ENCODE results near the gene SPEG. TPM values are rescaled to one million over a fixed set of nuclear protein-coding genes. Genes with fewer than 3 reads are reported as not detected.

SPEG gene
- total RNA-seq, 6 experiments from 2014 or later = 0.24 to 1.5 (median 0.48) TPM

GRCh38 chr2:219462349-219462748 lies 27.7 kb downstream of the SPEG start:
- H3K36me3 ChIP-seq = no peaks in the 10 kb centered on the region
- H3K27me3 ChIP-seq = no peaks in the 10 kb centered on the region
- no peaks in the 10 kb centered on the region for H3K4me1 ChIP-seq
- H3K27ac ChIP-seq = no peak overlapping the region
- no peak overlapping the region for H3K4me3 ChIP-seq
- ATAC-seq = no peak
- intact Hi-C loops (cut with DNase I) = no loop called here
- no peak for DNase-seq
- TF ChIP-seq CTCF (IDR thresholded peaks at IDR 0.05) (no peak), POLR2A (IDR thresholded peaks at IDR 0.05) (no peak)
- WGBS (ENCODE audit: insufficient coverage, low coverage, low lambda C conversion rate, missing lambda C conversion rate) = 97% methylated on average over 4 of the region's 9 CpGs
- no peaks in the 10 kb centered on the region for H3K9me3 ChIP-seq

GRCh38 chr2:219464286-219465032 lies 29.8 kb downstream of the SPEG start:
- no peak for ATAC-seq
- Histone ChIP-seq H3K4me3 (no peak overlapping the region), H3K4me1 (no peaks in the 10 kb centered on the region), H3K9me3 (no peaks in the 10 kb centered on the region), H3K27me3 (no peaks in the 10 kb centered on the region), H3K27ac (no peak overlapping the region), H3K36me3 (no peaks in the 10 kb centered on the region)
- TF ChIP-seq CTCF (IDR thresholded peaks at IDR 0.05) (no peak), POLR2A (IDR thresholded peaks at IDR 0.05) (no peak)
- intact Hi-C loops (cut with DNase I) = no loop called here
- DNase-seq = peak in 1 of 3 donors; percentile 42
- WGBS (ENCODE audit: insufficient coverage, low coverage, low lambda C conversion rate, missing lambda C conversion rate) = 54% methylated on average over 3 of the region's 21 CpGs

GRCh38 chr2:219465659-219466561 lies 31.3 kb downstream of the SPEG start:
- 65% methylated on average over 6 of the region's 47 CpGs for WGBS (ENCODE audit: insufficient coverage, low coverage, low lambda C conversion rate, missing lambda C conversion rate)
- DNase-seq = no peak

More at GRCh38 chr2:219465659-219466561, 31.3 kb downstream of the SPEG start:
- H3K27me3 ChIP-seq = no peaks in the 10 kb centered on the region
- intact Hi-C loops (cut with DNase I) = no loop called here
- no peak overlapping the region for H3K27ac ChIP-seq
- TF ChIP-seq CTCF (IDR thresholded peaks at IDR 0.05) (no peak), POLR2A (IDR thresholded peaks at IDR 0.05) (no peak)
- no peaks in the 10 kb centered on the region for H3K36me3 ChIP-seq
- ATAC-seq = no peak
- no peaks in the 10 kb centered on the region for H3K9me3 ChIP-seq
- no peak overlapping the region for H3K4me3 ChIP-seq
- H3K4me1 ChIP-seq = no peaks in the 10 kb centered on the region

Measured in right lobe of liver (tissue), 6 donors.